ENCODE measurements around the gene RAC2. TPM values are rescaled to one million over a fixed set of nuclear protein-coding genes. Genes with fewer than 3 reads are reported as not detected.

Gene RAC2
- polyA plus RNA-seq (2011; rRNA removed) = 0.12 TPM in 1 of 2 replicates, not detected in the other
- 0.12 and 0.16 TPM in 2 replicates for polyA plus RNA-seq (2012; cell fraction: cytosol; rRNA removed)
- polyA plus RNA-seq (2012; cell fraction: nucleus; rRNA removed) = 0.17 and 0.22 TPM in 2 replicates
- polyA plus RNA-seq (2017; fragmentation: RNase III; extraction: RNeasy Plus Mini Kit Qiagen cat#74134 plus additional on column Dnase treatment) = 0.05 to 0.07 TPM (median 0.05 TPM) in 3 replicates
- polyA minus RNA-seq (2011; rRNA and poly(A)+ RNA removed) = not detected in 2 replicates

DNA sequence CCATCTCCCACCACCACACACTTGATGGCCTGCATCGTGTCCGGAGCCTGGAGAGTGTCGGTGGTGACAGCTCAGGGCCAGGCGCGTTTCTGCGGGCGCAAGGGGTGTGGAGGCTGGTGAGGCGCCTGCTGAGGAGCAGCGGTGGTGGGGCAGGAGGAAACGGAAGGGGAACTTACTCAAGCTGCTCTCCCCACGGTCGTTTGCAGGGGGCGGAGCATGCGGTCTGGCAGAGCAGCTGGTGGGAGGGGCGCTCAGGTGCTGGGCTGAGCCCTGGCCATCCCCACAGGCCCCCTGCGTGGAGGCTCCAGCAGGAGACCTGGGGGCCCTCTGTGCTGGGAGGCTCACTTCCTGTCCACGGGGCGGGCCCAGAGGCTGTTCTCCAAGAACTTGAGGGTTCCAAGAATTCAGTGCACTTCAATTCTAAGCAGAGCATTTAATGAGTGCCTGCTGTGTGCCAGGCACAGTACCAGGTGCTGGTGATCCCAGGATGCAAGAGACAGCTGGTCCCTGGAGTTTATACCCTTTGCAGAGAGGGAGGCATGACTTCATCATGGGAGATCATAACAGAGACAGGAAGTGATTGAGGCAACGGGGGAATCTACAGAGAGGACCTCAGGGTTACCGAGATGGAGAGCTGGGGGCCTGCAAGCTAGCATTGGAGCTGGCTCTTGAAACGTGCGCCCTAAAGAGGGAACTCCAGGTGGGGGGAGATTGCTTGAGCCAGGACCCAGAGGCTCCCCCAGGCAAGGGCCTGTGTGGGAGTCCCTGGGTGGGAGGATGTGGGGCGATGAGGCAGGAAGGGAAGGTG lies at the start of gene RAC2:
Gene RAC2 (minus strand): TSS at position 156 of the 808 bp plus-strand sequence. CDS start 121 bp downstream, at position 35.
- ATAC-seq (no peak), DNase-seq (ENCODE audit: low read depth in 1 of 2, low spot score in 1 of 2) (no peak), FAIRE-seq (no peak)
- Histone ChIP-seq H3K4me3 (no peak within 1 kb of the TSS), H3K4me1 (peaks cover 3% of the 10 kb centered on the region; the same call in 1 of the 3 replicates), H3K9me3 (no peaks in the 10 kb centered on the region), H3K4me2 (no peak within 1 kb of the TSS), H3K27ac (no peak within 1 kb of the TSS)
- CTCF ChIA-PET = interaction anchor here (0.9 to 4.9 kb wide), 5 partner anchors 15 to 45 kb away, joined by 3 to 42 read pairs (median 4); no protein-coding TSS in a partner anchor
- POLR2A ChIA-PET = no interaction called here
- TF ChIP-seq CEBPB (IDR thresholded peaks at IDR 0.05) = no peak
- TF ChIP-seq CBX2 (IDR thresholded peaks at IDR 0.05; ENCODE audit: borderline replicate concordance, low read depth) = no peak
- 83% methylated on average over 21 of the region's 23 CpGs for WGBS (ENCODE audit: missing lambda C conversion rate)

DNA sequence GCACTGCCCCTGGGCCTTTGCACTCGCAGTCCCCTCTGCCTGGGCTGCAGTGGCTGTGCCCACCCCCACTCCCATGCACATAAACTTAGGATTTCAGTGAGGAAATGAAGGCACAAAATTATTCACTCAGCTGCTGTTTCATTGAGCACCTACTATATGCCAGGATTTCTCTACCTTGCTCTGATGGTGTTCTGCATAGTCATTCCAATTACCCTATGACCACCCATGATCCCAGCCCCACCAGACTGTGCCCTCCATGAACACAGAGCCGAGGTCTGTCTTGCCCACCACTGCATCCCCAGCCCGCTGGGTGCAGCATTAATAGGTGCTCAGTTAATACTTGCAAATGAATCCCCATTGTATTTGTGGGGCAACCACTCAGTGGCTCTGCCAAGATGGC lies 49.1 kb upstream of the RAC2 start:
- no peak for DNase-seq (ENCODE audit: low read depth in 1 of 2, low spot score in 1 of 2)
- no peak for TF ChIP-seq HEYL (CRISPR knock-in tag; IDR thresholded peaks at IDR 0.05)
- no peak for TF ChIP-seq CHD2 (IDR thresholded peaks at IDR 0.05; ENCODE audit: low read length, partially characterized antibody)
- TF ChIP-seq, protein P1, sequence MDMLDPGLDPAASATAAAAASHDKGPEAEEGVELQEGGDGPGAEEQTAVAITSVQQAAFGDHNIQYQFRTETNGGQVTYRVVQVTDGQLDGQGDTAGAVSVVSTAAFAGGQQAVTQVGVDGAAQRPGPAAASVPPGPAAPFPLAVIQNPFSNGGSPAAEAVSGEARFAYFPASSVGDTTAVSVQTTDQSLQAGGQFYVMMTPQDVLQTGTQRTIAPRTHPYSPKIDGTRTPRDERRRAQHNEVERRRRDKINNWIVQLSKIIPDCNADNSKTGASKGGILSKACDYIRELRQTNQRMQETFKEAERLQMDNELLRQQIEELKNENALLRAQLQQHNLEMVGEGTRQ (IDR thresholded peaks at IDR 0.05) = no peak
- TF ChIP-seq, protein P2, sequence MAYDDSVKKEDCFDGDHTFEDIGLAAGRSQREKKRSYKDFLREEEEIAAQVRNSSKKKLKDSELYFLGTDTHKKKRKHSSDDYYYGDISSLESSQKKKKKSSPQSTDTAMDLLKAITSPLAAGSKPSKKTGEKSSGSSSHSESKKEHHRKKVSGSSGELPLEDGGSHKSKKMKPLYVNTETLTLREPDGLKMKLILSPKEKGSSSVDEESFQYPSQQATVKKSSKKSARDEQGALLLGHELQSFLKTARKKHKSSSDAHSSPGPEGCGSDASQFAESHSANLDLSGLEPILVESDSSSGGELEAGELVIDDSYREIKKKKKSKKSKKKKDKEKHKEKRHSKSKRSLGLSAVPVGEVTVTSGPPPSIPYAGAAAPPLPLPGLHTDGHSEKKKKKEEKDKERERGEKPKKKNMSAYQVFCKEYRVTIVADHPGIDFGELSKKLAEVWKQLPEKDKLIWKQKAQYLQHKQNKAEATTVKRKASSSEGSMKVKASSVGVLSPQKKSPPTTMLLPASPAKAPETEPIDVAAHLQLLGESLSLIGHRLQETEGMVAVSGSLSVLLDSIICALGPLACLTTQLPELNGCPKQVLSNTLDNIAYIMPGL (CRISPR knock-in tag; IDR thresholded peaks at IDR 0.05; ENCODE audit: borderline replicate concordance) = no peak
- no peak for TF ChIP-seq JUNB (IDR thresholded peaks at IDR 0.05)
- H3K4me3 ChIP-seq = no peak overlapping the region
- H3K9me3 ChIP-seq = no peaks in the 10 kb centered on the region
- ChIA-PET POLR2A (no interaction called here), CTCF (interaction anchor here (1.2 kb wide), 1 partner anchor 208 kb away, joined by 3 read pairs; no protein-coding TSS in a partner anchor)
- FAIRE-seq = no peak
- H3K4me2 ChIP-seq = no peak overlapping the region
- no peaks in the 10 kb centered on the region for H3K4me1 ChIP-seq
- 60% methylated on average over 3 of the region's 3 CpGs for WGBS (ENCODE audit: missing lambda C conversion rate)
- no peak for ATAC-seq
- H3K27ac ChIP-seq = no peak overlapping the region

DNA sequence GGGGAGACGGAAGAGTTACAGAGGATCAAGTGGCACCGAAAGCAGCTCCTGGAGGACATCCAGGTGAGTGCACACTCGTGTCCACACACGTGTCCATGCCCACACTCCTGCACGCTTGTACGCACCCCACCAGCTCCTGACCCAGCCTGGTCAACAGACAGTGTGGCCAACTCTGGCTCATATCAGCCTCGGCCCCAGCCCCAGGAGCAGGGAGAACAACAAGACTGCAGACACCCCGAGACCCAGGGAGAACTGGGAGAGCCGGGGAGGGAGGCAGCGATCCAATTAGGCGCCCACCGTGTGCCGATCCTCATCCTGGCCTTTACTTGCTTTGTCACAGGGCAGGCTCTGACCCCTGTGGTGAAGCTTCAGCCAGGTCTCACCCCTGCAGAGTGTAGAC lies 48.6 kb upstream of the RAC2 start:
- CTCF ChIA-PET = interaction anchor here (1.2 kb wide), 1 partner anchor 207 kb away, joined by 3 read pairs; no protein-coding TSS in a partner anchor
- 88% methylated on average over 12 of the region's 13 CpGs for WGBS (ENCODE audit: missing lambda C conversion rate)
- no peak overlapping the region for H3K4me3 ChIP-seq
- POLR2A ChIA-PET = no interaction called here
- no peak for FAIRE-seq
- H3K27ac ChIP-seq = no peak overlapping the region
- DNase-seq (ENCODE audit: low read depth in 1 of 2, low spot score in 1 of 2) = no peak
- no peaks in the 10 kb centered on the region for H3K9me3 ChIP-seq
- no peak for ATAC-seq
- no peak overlapping the region for H3K4me2 ChIP-seq
- no peaks in the 10 kb centered on the region for H3K4me1 ChIP-seq
- no peak for TF ChIP-seq MAFK (IDR thresholded peaks at IDR 0.05; ENCODE audit: partially characterized antibody)
- TF ChIP-seq, protein P3, sequence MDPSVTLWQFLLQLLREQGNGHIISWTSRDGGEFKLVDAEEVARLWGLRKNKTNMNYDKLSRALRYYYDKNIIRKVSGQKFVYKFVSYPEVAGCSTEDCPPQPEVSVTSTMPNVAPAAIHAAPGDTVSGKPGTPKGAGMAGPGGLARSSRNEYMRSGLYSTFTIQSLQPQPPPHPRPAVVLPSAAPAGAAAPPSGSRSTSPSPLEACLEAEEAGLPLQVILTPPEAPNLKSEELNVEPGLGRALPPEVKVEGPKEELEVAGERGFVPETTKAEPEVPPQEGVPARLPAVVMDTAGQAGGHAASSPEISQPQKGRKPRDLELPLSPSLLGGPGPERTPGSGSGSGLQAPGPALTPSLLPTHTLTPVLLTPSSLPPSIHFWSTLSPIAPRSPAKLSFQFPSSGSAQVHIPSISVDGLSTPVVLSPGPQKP (IDR thresholded peaks at IDR 0.05; ENCODE audit: low read depth, low read length) = no peak
- TF ChIP-seq EHMT2 (IDR thresholded peaks at IDR 0.05; ENCODE audit: low read depth) = no peak
- TF ChIP-seq ZC3H11A (IDR thresholded peaks at IDR 0.05) = no peak
- no peak for TF ChIP-seq POLR2A (IDR thresholded peaks at IDR 0.05; ENCODE audit: low read length)
- no peak for TF ChIP-seq FOSL2 (IDR thresholded peaks at IDR 0.05)
- TF ChIP-seq FOSL2 (CRISPR knock-in tag; IDR thresholded peaks at IDR 0.05) = no peak
- no peak for TF ChIP-seq ESRRA (IDR thresholded peaks at IDR 0.05; ENCODE audit: borderline replicate concordance, low read length)
- TF ChIP-seq EHF (CRISPR knock-in tag; IDR thresholded peaks at IDR 0.05) = no peak
- TF ChIP-seq RNF2 (IDR thresholded peaks at IDR 0.05; ENCODE audit: borderline replicate concordance, low read depth) = no peak
- no peak for TF ChIP-seq NR3C1 (IDR thresholded peaks at IDR 0.05)
- no peak for TF ChIP-seq FOXS1 (CRISPR knock-in tag; IDR thresholded peaks at IDR 0.05)
- no peak for TF ChIP-seq TP53 (CRISPR knock-in tag; IDR thresholded peaks at IDR 0.05)
- TF ChIP-seq, protein P4, sequence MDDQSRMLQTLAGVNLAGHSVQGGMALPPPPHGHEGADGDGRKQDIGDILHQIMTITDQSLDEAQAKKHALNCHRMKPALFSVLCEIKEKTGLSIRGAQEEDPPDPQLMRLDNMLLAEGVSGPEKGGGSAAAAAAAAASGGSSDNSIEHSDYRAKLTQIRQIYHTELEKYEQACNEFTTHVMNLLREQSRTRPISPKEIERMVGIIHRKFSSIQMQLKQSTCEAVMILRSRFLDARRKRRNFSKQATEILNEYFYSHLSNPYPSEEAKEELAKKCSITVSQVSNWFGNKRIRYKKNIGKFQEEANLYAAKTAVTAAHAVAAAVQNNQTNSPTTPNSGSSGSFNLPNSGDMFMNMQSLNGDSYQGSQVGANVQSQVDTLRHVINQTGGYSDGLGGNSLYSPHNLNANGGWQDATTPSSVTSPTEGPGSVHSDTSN (IDR thresholded peaks at IDR 0.05) = no peak
- TF ChIP-seq ZSCAN20 (CRISPR knock-in tag; IDR thresholded peaks at IDR 0.05) = no peak
- TF ChIP-seq, protein P5, sequence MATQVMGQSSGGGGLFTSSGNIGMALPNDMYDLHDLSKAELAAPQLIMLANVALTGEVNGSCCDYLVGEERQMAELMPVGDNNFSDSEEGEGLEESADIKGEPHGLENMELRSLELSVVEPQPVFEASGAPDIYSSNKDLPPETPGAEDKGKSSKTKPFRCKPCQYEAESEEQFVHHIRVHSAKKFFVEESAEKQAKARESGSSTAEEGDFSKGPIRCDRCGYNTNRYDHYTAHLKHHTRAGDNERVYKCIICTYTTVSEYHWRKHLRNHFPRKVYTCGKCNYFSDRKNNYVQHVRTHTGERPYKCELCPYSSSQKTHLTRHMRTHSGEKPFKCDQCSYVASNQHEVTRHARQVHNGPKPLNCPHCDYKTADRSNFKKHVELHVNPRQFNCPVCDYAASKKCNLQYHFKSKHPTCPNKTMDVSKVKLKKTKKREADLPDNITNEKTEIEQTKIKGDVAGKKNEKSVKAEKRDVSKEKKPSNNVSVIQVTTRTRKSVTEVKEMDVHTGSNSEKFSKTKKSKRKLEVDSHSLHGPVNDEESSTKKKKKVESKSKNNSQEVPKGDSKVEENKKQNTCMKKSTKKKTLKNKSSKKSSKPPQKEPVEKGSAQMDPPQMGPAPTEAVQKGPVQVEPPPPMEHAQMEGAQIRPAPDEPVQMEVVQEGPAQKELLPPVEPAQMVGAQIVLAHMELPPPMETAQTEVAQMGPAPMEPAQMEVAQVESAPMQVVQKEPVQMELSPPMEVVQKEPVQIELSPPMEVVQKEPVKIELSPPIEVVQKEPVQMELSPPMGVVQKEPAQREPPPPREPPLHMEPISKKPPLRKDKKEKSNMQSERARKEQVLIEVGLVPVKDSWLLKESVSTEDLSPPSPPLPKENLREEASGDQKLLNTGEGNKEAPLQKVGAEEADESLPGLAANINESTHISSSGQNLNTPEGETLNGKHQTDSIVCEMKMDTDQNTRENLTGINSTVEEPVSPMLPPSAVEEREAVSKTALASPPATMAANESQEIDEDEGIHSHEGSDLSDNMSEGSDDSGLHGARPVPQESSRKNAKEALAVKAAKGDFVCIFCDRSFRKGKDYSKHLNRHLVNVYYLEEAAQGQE (IDR thresholded peaks at IDR 0.05) = no peak
- no peak for TF ChIP-seq EP300 (IDR thresholded peaks at IDR 0.05)
- no peak for TF ChIP-seq JUN (IDR thresholded peaks at IDR 0.05)
- no peak for TF ChIP-seq HEYL (CRISPR knock-in tag; IDR thresholded peaks at IDR 0.05)
